Esophagus muscularis mucosa (tissue), 4 donors: ENCODE data around the gene OXCT2. TPM values are rescaled to one million over a fixed set of nuclear protein-coding genes. Genes with fewer than 3 reads are reported as not detected.

Experiments
- DNase-seq: peaks from one replicate; pipeline ENCODE4 v3.0.0-alpha.2; 2017; ENCODE audit errors: extremely low spot score
- H3K27ac ChIP-seq, 4 donors: fragments of 200-600 bp; sonication (generic); replicated peaks in 1 of 4; 1 replicate in 3 of 4; 2 replicates in 1 of 4; pipeline ENCODE4 v1.5.1; 2016 to 2019; ENCODE audit warnings: mild to moderate bottlenecking in 1 of 4
- H3K27me3 ChIP-seq, 4 donors: fragments of 200-600 bp; sonication (generic); one replicate each; pipeline versions ENCODE4 v1.5.1 to v1.6.0; 2016 to 2019
- H3K36me3 ChIP-seq, 4 donors: fragments of 200-600 bp; sonication (generic); one replicate each; pipeline ENCODE4 v1.5.1; 2016 to 2019
- H3K4me1 ChIP-seq, 4 donors: fragments of 200-600 bp; sonication (generic); one replicate each; pipeline ENCODE4 v1.5.1; 2016 to 2019
- H3K4me3 ChIP-seq, 4 donors: fragments of 200-600 bp; sonication (generic); 1 replicate in 2 of 4; 2 replicates in 2 of 4; pipeline ENCODE4 v1.5.1; 2016 to 2019; ENCODE audit warnings: mild to moderate bottlenecking in 4 of 4, moderate library complexity in 1 of 4
- H3K9me3 ChIP-seq, 4 donors: fragments of 200-600 bp; sonication (generic); 1 replicate in 3 of 4; 2 replicates in 1 of 4; pipeline ENCODE4 v1.5.1; 2016 to 2019
- EP300 ChIP-seq: sonication (generic); formaldehyde crosslinking; IDR thresholded peaks from one replicate; pipeline ENCODE4 v1.6.1; 2017; ENCODE audit warnings: antibody characterized with exemption
- POLR2A ChIP-seq: fragments of 450-650 bp; IDR thresholded peaks from one replicate; pipeline ENCODE4 v1.6.1; 2017; ENCODE audit warnings: antibody characterized with exemption, moderate library complexity, mild to moderate bottlenecking, low read depth
- POLR2AphosphoS5 ChIP-seq, 2 donors: sonication (generic); formaldehyde crosslinking; IDR thresholded peaks; one replicate each; pipeline ENCODE4 v1.6.1; 2017; ENCODE audit warnings: antibody characterized with exemption in 2 of 2
- WGBS: methylation state at CpG from one replicate; pipeline ENCODE4 v1.1.5; 2018; 5-methylcytosine and 5-hydroxymethylcytosine counted together
- intact Hi-C: fragments of 100-400 bp; cut with DNase I; formaldehyde crosslinking; loops from one replicate; pipeline ENCODE4 v1.15.1; 2023
- small RNA-seq, 3 donors: library from RNA; depleted of rRNA; stranded (forward); fragments of <200 nt; gene quantifications; one replicate each; pipeline ENCODE3, GENCODE V24; 2016
- total RNA-seq, 4 donors: library from RNA; depleted of rRNA; stranded (reverse); fragments of >200 nt; gene quantifications; one replicate each; pipeline versions ENCODE4 v1.1.0 to v1.2.1, GENCODE V29; 2016
- TF ChIP-seq, protein P1 (sequence below), 3 experiments: fragments of 200-600 bp in 2 of 3; fragments of 450-650 bp in 1 of 3; sonication (generic) in 2 of 3; IDR thresholded peaks; one replicate each; pipeline ENCODE4 v1.5.1; 2017 to 2019; ENCODE audit warnings: antibody characterized with exemption in 3 of 3, mild to moderate bottlenecking in 2 of 3, moderate library complexity in 1 of 3

The OXCT2 gene
- total RNA-seq, 4 donors from 2014 or later = 0.65 to 1.4 (median 0.83) TPM

DNA sequence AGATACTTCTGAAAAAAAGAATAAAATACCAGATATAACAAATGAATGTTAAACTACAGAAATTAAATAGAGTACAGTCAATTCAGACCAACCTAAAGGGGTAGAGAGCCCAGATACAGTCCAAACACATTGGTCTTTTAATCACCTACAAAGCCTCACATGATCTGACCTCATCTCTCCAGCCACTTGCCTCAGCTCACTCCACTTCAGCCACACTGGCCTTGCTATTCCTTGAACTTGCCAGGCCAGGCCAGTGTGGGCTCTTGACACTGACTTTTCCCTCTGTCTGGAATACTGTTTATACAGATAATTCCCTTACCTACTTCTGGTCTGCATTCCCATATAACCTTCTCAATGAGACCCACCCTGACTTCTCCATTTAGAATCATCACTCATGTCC, 49.5 kb downstream of the OXCT2 start:
- H3K36me3 ChIP-seq = no peaks in the 10 kb centered on the region
- H3K9me3 ChIP-seq = no peaks in the 10 kb centered on the region
- peaks cover 0 to 3% (median 0%) of the 10 kb centered on the region in 4 donors for H3K4me1 ChIP-seq
- no peak overlapping the region for H3K27ac ChIP-seq
- peaks cover 0 to 37% (median 0%) of the 10 kb centered on the region in 4 donors for H3K27me3 ChIP-seq
- intact Hi-C loops = loop anchor here (5.0 kb wide), 1 partner anchor 69 kb away; no protein-coding TSS in a partner anchor
- TF ChIP-seq EP300 = no peak
- TF ChIP-seq POLR2AphosphoS5 (IDR thresholded peaks at IDR 0.05) = no peak
- no peak for TF ChIP-seq POLR2A
- TF ChIP-seq, protein P1, sequence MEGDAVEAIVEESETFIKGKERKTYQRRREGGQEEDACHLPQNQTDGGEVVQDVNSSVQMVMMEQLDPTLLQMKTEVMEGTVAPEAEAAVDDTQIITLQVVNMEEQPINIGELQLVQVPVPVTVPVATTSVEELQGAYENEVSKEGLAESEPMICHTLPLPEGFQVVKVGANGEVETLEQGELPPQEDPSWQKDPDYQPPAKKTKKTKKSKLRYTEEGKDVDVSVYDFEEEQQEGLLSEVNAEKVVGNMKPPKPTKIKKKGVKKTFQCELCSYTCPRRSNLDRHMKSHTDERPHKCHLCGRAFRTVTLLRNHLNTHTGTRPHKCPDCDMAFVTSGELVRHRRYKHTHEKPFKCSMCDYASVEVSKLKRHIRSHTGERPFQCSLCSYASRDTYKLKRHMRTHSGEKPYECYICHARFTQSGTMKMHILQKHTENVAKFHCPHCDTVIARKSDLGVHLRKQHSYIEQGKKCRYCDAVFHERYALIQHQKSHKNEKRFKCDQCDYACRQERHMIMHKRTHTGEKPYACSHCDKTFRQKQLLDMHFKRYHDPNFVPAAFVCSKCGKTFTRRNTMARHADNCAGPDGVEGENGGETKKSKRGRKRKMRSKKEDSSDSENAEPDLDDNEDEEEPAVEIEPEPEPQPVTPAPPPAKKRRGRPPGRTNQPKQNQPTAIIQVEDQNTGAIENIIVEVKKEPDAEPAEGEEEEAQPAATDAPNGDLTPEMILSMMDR (IDR thresholded peaks at IDR 0.05) = no peak
- H3K4me3 ChIP-seq = no peak overlapping the region
- peak; percentile 75 for DNase-seq

- TF ChIP-seq, protein P1 (IDR thresholded peaks at IDR 0.05) = peak; percentile 66 to 79 (median 76)
- no peak for TF ChIP-seq EP300
- no peaks in the 10 kb centered on the region for H3K9me3 ChIP-seq
- no peak overlapping the region for H3K27ac ChIP-seq
- no peaks in the 10 kb centered on the region for H3K36me3 ChIP-seq
- H3K4me3 ChIP-seq = no peak overlapping the region
- peaks cover 0 to 3% (median 0%) of the 10 kb centered on the region in 4 donors for H3K4me1 ChIP-seq
- DNase-seq = no peak
- WGBS = 50% methylated on average over 7 of the region's 7 CpGs
- intact Hi-C loops = loop anchor here (5.0 kb wide), 1 partner anchor 68 kb away; no protein-coding TSS in a partner anchor
- peaks cover 0 to 35% (median 0%) of the 10 kb centered on the region in 4 donors for H3K27me3 ChIP-seq
Measured at GRCh38 chr1:39720094-39720999, 50.8 kb downstream of the OXCT2 start.

Small RNAs within 50 kb of the gene (small RNA-seq; reads per million reads assigned to genes)
- 0 reads per million in 3 donors for gene AL033527.1
- gene RNU7-121P = 0 reads per million in 3 donors

Other genes starting within 250 kb of the OXCT2 start
- gene PABPC4, start 194.6 kb downstream of the OXCT2 start, total RNA-seq = 100 to 1,000 TPM in 3 of 4 donors, 10 to 100 TPM in 1; 91.8 to 158 (median 147) TPM
- 1 to 10 TPM; 5.6 to 8.8 (median 8.4) TPM for gene HEYL, start 131.7 kb downstream of the OXCT2 start, total RNA-seq
- under 1 TPM in 1 of 4 donors, not detected in 3; 0.26 TPM for gene NT5C1A, start 99.2 kb downstream of the OXCT2 start, total RNA-seq
- gene HPCAL4, start 79.9 kb downstream of the OXCT2 start, total RNA-seq = under 1 TPM in 2 of 4 donors, not detected in 2; 0.13 to 0.33 TPM
- 10 to 100 TPM; 30.3 to 42.0 (median 37.9) TPM for gene PPIE, start 32.5 kb downstream of the OXCT2 start, total RNA-seq
- 1 to 10 TPM in 3 of 4 donors, under 1 TPM in 1; 0.83 to 4.6 (median 2.3) TPM for gene BMP8B, start 17.5 kb upstream of the OXCT2 start, total RNA-seq
- 10 to 100 TPM; 13.3 to 24.1 (median 16.5) TPM for gene TRIT1, start 112.2 kb upstream of the OXCT2 start, total RNA-seq
- gene MYCL, start 130.6 kb upstream of the OXCT2 start, total RNA-seq = under 1 TPM; 0.13 to 0.92 (median 0.66) TPM
- 1 to 10 TPM; 1.7 to 5.1 (median 4.1) TPM for gene MFSD2A, start 183.8 kb upstream of the OXCT2 start, total RNA-seq